ENCODE measurements around the gene NUPR2.
"Not testable (repeated sequence)": the region's sequence is repeated elsewhere in the genome, so short reads cannot be mapped to it uniquely, and the experiment has no call there.

Gene NUPR2

GRCh38 chr7:56097700-56098099 is 18.5 kb downstream of the NUPR2 start:
- peaks cover 32% of the 10 kb centered on the region for H3K36me3 ChIP-seq (ENCODE audit: low read depth)
- TF ChIP-seq, protein P1, sequence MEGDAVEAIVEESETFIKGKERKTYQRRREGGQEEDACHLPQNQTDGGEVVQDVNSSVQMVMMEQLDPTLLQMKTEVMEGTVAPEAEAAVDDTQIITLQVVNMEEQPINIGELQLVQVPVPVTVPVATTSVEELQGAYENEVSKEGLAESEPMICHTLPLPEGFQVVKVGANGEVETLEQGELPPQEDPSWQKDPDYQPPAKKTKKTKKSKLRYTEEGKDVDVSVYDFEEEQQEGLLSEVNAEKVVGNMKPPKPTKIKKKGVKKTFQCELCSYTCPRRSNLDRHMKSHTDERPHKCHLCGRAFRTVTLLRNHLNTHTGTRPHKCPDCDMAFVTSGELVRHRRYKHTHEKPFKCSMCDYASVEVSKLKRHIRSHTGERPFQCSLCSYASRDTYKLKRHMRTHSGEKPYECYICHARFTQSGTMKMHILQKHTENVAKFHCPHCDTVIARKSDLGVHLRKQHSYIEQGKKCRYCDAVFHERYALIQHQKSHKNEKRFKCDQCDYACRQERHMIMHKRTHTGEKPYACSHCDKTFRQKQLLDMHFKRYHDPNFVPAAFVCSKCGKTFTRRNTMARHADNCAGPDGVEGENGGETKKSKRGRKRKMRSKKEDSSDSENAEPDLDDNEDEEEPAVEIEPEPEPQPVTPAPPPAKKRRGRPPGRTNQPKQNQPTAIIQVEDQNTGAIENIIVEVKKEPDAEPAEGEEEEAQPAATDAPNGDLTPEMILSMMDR (IDR thresholded peaks at IDR 0.05; ENCODE audit: poor library complexity, severe bottlenecking), result no peak
- DNase-seq (ENCODE audit: low spot score) (no peak), ATAC-seq (ENCODE audit: low read depth) (peak; percentile 38)
- H3K9me3 ChIP-seq (ENCODE audit: severe bottlenecking), result no peaks in the 10 kb centered on the region
- no peak overlapping the region for H3K27ac ChIP-seq (ENCODE audit: poor library complexity, severe bottlenecking)
- H3K4me1 ChIP-seq (ENCODE audit: insufficient read depth, poor library complexity, severe bottlenecking), result no peaks in the 10 kb centered on the region
- H3K27me3 ChIP-seq (ENCODE audit: insufficient read depth, poor library complexity, severe bottlenecking), result no peaks in the 10 kb centered on the region
- no peak overlapping the region for H3K4me3 ChIP-seq (ENCODE audit: severe bottlenecking)

- Histone ChIP-seq H3K27me3 (ENCODE audit: insufficient read depth, poor library complexity, severe bottlenecking) (no peaks in the 10 kb centered on the region), H3K4me3 (ENCODE audit: severe bottlenecking) (no peak within 1 kb of the TSS), H3K4me1 (ENCODE audit: insufficient read depth, poor library complexity, severe bottlenecking) (no peaks in the 10 kb centered on the region), H3K27ac (ENCODE audit: poor library complexity, severe bottlenecking) (no peak within 1 kb of the TSS), H3K36me3 (ENCODE audit: low read depth) (no peaks in the 10 kb centered on the region), H3K9me3 (ENCODE audit: severe bottlenecking) (no peaks in the 10 kb centered on the region)
- peak; percentile 64 for ATAC-seq (ENCODE audit: low read depth)
- TF ChIP-seq, protein P1 (IDR thresholded peaks at IDR 0.05; ENCODE audit: poor library complexity, severe bottlenecking), result peak; percentile 47
- DNase-seq (ENCODE audit: low spot score), result no peak
Measured at GRCh38 chr7:56092789-56093531, 23.3 kb downstream of the NUPR2 start, which contains the start of gene PHKG1. Gene PHKG1 (minus strand): TSS chr7:56092952. CDS start chr7:56088941, 4,011 bp downstream.

DNA sequence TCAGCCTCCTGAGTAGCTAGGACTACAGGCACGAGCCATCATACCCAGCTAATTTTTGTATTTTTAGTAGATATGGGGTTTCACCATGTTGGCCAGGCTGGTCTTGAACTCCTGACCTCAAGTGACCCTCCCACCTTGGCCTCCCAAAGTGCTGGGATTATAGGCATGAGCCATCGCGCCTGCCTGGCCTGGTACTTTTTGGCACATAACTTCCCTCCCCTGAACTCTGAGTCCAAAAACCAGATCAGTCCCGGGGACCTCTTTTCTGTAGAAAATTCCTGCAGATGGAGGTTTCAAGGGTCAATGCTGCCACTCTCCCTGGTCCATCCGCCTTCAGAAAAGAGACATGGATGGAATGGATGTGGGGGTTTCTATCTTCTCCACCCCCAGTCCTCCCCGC is 23.8 kb downstream of the NUPR2 start:
- not testable (repeated sequence) for H3K27me3 ChIP-seq (ENCODE audit: insufficient read depth, poor library complexity, severe bottlenecking); ATAC-seq (ENCODE audit: low read depth); H3K4me3 ChIP-seq (ENCODE audit: severe bottlenecking); H3K27ac ChIP-seq (ENCODE audit: poor library complexity, severe bottlenecking); H3K4me1 ChIP-seq (ENCODE audit: insufficient read depth, poor library complexity, severe bottlenecking); H3K9me3 ChIP-seq (ENCODE audit: severe bottlenecking); DNase-seq (ENCODE audit: low spot score); H3K36me3 ChIP-seq (ENCODE audit: low read depth)

DNA sequence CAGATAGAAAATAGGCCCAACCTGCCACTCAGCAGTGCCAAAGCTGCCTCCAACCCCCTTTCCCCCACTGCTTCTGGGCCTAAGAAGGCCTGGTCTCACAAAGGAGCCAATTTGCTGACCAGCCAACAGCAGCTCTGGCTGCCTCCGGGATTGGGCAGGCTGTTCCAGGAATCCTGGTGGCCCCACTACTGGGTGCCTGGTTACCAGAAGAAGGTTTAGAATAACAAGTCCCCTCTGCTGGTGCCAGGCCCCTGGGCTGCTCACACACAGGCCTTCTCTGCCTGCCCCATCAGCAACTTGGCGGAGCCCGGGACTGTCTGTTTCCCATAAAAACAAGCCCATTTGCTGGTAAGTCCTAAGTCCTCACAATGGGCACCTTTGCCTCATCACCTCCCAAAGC is 24.6 kb downstream of the NUPR2 start:
- TF ChIP-seq, protein P1 (IDR thresholded peaks at IDR 0.05; ENCODE audit: poor library complexity, severe bottlenecking), result no peak
- Histone ChIP-seq H3K4me1 (ENCODE audit: insufficient read depth, poor library complexity, severe bottlenecking) (no peaks in the 10 kb centered on the region), H3K4me3 (ENCODE audit: severe bottlenecking) (no peak overlapping the region), H3K27ac (ENCODE audit: poor library complexity, severe bottlenecking) (no peak overlapping the region), H3K27me3 (ENCODE audit: insufficient read depth, poor library complexity, severe bottlenecking) (no peaks in the 10 kb centered on the region), H3K9me3 (ENCODE audit: severe bottlenecking) (no peaks in the 10 kb centered on the region), H3K36me3 (ENCODE audit: low read depth) (no peaks in the 10 kb centered on the region)
- ATAC-seq (ENCODE audit: low read depth), result 0 out of 3 replicates have a peak, but pooled peaks have one; percentile 5
- no peak for DNase-seq (ENCODE audit: low spot score)

GRCh38 chr7:56087445-56087844 is 28.8 kb downstream of the NUPR2 start:
- no peak overlapping the region for H3K27ac ChIP-seq (ENCODE audit: poor library complexity, severe bottlenecking)
- no peak overlapping the region for H3K4me3 ChIP-seq (ENCODE audit: severe bottlenecking)
- TF ChIP-seq, protein P1 (IDR thresholded peaks at IDR 0.05; ENCODE audit: poor library complexity, severe bottlenecking), result no peak
- H3K9me3 ChIP-seq (ENCODE audit: severe bottlenecking), result no peaks in the 10 kb centered on the region
- no peaks in the 10 kb centered on the region for H3K4me1 ChIP-seq (ENCODE audit: insufficient read depth, poor library complexity, severe bottlenecking)
- no peaks in the 10 kb centered on the region for H3K27me3 ChIP-seq (ENCODE audit: insufficient read depth, poor library complexity, severe bottlenecking)
- DNase-seq (ENCODE audit: low spot score) (no peak), ATAC-seq (ENCODE audit: low read depth) (no peak)
- no peaks in the 10 kb centered on the region for H3K36me3 ChIP-seq (ENCODE audit: low read depth)
